HG03280 (cell line): ENCODE results near the gene SKAP1.

ENCODE experiments used
- ATAC-seq: cut with Tn5 transposase; IDR thresholded peaks from one replicate; pipeline ENCODE4 v1.9.1; 2021; ENCODE audit warnings: mild to moderate bottlenecking, moderate library complexity; ENCODE audit not compliant: unreplicated experiment

SKAP1 gene

GRCh38 chr17:48153691-48154358 is 276.2 kb downstream of the SKAP1 start:
- no peak for ATAC-seq

- ATAC-seq: no peak
Measured at GRCh38 chr17:48152289-48152688, 277.7 kb downstream of the SKAP1 start.

DNA sequence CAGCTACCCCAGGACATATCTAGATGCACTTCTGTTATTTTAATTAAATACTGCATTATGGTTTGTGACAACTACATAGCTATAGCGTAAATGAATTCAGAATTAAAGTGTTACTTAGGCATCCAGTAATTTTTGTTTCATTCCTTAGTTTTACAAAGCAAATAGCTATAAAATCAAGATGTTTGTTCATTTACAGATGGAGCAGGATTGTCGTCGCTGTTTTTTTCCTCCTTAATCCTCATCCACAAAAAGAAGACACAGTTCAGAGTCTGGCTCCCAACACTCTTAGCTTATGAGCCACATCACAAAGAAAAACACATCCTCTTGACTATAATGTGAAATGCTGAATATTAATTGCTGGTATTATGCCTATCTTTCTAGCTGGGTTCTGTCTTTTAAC is 278.8 kb downstream of the SKAP1 start:
- no peak for ATAC-seq

DNA sequence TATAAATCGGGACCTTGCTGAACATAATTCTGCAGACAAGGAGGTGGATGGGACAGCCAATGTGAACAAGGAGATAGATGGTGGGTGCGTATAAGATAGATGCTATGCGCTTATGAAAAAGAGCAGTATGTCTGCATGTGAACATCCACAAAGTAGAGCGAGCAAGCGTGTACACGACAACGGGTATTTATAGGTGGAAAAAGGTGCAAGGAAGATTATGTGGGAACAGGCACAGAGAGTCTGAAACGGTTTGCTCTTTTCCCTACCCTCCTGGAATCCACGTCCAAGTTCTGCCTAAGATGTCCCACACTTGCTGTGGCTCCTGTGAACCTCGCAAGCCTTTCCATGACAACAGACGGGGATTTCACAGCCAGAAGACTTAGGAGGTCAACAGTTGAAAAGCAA is 279.4 kb downstream of the SKAP1 start:
- ATAC-seq: no peak

DNA sequence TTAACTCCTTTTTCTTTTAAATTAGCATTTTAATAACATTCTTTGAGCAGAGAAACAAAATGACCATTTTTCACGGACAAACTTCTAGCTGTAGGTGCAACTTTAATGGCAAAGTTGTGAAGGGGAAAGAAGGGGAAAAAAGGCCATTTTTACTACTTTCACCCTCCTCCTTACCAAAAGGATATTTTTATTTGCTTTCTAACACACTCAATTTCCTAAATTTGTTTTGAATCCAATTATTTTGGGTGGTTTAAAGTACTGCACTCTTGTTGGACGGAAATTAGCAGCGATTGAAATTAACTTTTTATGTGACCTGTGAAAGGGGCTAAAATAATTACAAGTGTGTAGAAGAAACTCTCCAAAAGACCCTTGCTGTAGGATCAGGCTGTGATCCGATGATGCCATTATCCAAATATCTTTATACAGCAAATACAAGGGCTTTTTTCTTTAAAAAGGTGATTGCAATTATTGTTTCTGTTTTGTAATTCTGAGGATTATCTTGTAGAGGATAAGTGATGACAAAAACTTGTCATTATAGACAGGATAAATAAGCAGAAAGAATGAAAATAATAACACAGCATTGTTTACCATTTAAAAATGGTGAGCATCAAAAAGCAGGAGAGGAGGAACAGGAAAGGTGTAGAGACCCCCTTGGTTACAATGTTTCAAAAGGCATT is 280.1 kb downstream of the SKAP1 start:
- ATAC-seq: no peak

GRCh38 chr17:48148854-48149786 is 280.9 kb downstream of the SKAP1 start:
- no peak for ATAC-seq

DNA sequence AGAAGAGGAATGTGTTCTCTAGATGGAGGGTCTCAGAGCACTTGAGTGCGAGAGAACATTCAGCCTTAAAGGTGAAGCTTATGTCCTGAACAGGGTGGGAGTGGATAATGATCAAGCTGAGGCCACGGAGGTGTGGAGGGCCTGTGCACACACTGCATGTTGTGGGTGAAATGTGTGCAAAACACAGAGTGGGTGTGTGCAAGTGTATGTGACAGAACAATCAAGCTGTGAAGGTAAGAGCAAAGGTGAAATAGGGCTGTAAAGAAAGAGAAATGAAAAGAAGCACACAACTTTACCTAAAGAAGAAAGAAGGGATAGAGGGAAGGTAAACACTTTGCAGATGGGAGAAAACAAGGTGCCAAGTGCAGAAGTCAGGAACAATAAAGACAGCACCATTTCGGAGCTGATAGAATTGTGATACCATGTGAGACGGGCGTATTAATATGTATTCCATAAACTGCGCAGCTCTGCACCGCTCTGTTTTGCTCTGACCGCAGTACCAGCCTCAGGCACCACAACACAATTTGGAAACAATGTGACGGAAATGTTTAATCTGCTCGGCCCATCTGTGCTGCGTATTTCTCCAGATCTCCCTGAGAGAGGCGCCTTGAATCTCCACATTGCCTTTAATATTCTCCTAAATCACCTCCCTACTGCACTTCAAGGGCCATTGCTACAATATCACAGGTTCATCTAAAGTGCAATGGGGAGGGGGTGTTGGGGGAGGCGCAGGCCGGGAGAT is 281.8 kb downstream of the SKAP1 start:
- ATAC-seq: no peak

DNA sequence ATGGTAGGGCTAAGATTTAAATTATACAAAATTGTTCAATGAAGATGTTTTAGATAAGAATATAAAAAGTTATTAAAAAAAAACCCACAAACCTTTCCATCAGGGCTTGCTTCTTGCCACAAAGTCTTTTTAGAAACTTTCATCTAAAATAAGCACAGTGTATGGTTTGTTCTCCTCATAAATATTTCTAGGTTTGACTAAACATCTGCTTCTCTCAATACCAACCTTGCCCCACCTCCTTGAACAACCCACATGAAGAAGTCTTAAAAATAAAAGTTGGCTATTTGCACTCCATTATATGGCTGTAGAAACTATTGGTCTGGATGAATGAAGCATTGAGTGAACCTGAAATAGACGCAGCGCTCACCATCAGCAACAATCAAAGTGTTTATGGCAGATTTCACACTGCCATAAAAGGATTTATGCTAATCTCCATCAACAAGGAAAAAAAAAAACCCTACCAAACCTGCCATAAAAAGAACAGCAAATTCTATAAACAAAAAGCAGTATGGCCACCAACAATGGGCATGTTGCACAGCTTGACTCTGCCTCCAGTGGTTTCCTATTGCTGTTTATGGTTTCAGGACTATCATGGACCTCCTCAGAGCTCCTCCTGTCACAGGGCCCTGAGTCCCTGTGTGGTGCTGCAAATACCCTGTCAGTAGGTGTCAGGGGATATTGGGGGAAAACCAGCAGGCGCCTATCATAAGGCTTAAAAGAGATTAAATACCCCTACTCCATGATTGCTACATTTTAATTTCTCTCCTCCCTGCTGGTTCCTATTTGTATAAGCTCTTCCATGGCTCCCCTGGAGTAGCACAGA is 284.8 kb downstream of the SKAP1 start:
- no peak for ATAC-seq

- no peak for ATAC-seq
Measured at GRCh38 chr17:48144231-48144630, 285.8 kb downstream of the SKAP1 start.

GRCh38 chr17:48143629-48144028 is 286.4 kb downstream of the SKAP1 start:
- no peak for ATAC-seq

DNA sequence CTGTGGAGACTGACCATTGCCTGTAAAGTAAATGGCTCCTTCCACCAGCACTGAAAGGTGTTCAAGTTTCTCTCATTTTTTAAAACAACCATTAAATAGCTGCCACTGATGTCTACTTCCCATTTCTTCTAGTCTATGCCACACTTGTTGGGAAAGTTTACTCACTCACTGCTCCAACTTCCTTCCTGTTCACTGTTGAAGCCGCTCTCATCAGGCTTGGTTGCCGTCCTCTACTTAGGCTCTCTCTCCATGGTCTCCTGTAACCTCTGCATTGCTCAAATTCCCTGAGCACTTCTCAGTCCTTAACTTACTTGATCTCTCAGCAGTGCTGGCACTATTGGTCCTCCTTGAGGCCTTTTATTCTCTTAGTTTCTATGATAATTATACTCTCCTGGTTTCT is 290.1 kb downstream of the SKAP1 start:
- no peak for ATAC-seq

DNA sequence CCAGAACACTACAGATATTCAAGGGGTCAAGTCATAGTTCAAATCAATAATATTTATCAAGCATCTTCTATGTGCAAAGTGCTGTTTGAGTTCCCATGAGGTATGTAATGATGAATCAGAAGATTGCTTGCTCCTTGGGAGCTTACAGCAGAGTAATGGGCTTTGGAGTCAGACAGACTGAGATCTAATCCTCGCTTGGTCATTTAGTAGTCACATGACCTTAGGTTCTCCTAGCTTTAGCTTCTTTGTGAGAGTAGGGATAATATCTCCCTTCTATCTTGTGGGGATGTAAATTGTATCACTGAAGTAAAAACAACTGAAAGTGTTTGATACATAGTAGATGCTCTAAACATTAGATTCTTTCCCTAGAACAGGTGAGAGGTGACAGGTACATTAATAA is 292.4 kb downstream of the SKAP1 start:
- no peak for ATAC-seq

- ATAC-seq: no peak
Measured at GRCh38 chr17:48134912-48135480, 295.0 kb downstream of the SKAP1 start.

GRCh38 chr17:48132385-48132784 is 297.6 kb downstream of the SKAP1 start:
- ATAC-seq: no peak

GRCh38 chr17:48131216-48131824 is 298.7 kb downstream of the SKAP1 start:
- no peak for ATAC-seq

GRCh38 chr17:48129981-48130380 is 300.0 kb downstream of the SKAP1 start:
- no peak for ATAC-seq

- ATAC-seq: no peak
Measured at GRCh38 chr17:48128400-48128799, 301.6 kb downstream of the SKAP1 start.

DNA sequence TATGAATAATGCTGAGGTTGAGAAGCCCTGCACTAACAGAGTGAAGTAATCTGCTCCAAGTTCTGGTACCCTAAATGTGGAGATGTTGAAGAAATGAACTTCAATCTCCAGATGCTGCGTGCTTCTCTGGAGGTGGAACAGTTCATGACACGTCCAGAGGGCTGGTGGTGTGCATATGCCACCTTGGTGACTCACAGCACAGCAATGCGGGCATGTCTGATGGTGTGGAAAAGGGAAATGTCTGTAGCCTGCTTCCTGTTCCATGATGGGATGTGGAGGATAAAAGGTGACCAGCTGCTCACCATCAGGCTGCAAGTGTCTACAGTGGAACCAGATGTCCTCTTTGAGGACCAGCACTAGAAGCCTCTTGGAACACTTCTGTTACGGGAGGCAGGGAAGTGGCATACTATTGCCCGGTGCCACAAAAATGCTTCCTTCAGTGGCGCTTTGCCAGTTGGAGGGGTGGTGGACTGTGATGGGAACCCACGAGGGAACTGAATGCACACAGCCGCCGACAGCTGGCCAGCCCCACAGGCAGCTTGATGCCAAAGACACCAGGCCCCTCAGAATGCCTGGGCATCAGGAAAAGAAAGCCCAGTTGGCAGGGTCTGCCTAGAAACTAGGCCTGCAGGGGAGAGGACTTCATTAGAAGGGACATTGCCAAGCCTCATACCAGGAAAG is 302.5 kb downstream of the SKAP1 start:
- ATAC-seq: no peak

DNA sequence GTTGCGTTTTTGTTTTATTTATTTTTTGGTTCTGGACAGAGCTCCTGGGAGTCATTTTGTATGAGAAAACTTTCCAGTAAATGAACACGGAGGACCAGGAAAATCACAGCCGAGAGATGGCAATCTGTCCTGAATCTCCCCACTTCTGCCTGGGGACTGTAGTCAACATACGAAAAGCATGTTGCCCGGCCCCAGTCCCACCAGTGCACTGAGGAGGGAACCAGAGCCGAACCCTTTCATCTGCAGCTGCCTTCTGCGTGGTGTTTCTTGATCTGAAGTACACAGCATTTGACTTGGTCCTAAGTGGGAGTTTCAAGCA is 303.5 kb downstream of the SKAP1 start:
- no peak for ATAC-seq
